Ammon's horn (tissue), 1 donor: ENCODE measurements around the gene BST2.

Experiments
- DNase-seq: peaks from one replicate; pipeline ENCODE4 v3.0.0-alpha.2; 2016; ENCODE audit warnings: low spot score

Gene BST2

GRCh38 chr19:17419621-17420474 lies 14.4 kb upstream of the BST2 start, which contains the start of gene MVB12A:
Gene MVB12A (plus strand): TSS chr19:17420047. CDS start chr19:17420136, 89 bp downstream.
- DNase-seq = peak; percentile 99

- no peak for DNase-seq
These were observed 13.8 kb upstream of the BST2 start for GRCh38 chr19:17419154-17419620.

GRCh38 chr19:17418710-17419109 lies 13.3 kb upstream of the BST2 start:
- DNase-seq = no peak

GRCh38 chr19:17415121-17415520 lies 9.7 kb upstream of the BST2 start:
- DNase-seq = no peak

GRCh38 chr19:17414097-17414496 lies 8.7 kb upstream of the BST2 start:
- no peak for DNase-seq

GRCh38 chr19:17411801-17412200 lies 6.4 kb upstream of the BST2 start:
- DNase-seq = no peak

- no peak for DNase-seq
These were observed 4.6 kb upstream of the BST2 start for GRCh38 chr19:17409990-17410389.

GRCh38 chr19:17406887-17407196 lies 1.4 kb upstream of the BST2 start:
- DNase-seq = no peak

- DNase-seq = peak; percentile 47
These were observed 836 bp upstream of the BST2 start for GRCh38 chr19:17406046-17406886.

GRCh38 chr19:17404621-17405249 lies 695 bp downstream of the BST2 start:
- no peak for DNase-seq

GRCh38 chr19:17404015-17404414 lies 1.4 kb downstream of the BST2 start:
- no peak for DNase-seq

GRCh38 chr19:17402982-17403855 lies 2.2 kb downstream of the BST2 start:
- no peak for DNase-seq

GRCh38 chr19:17401628-17402027 lies 3.8 kb downstream of the BST2 start:
- DNase-seq = no peak

- no peak for DNase-seq
These were observed 6.4 kb downstream of the BST2 start for GRCh38 chr19:17398902-17399527.

GRCh38 chr19:17394891-17395415 lies 10.5 kb downstream of the BST2 start:
- peak; percentile 55 for DNase-seq

GRCh38 chr19:17393914-17394313 lies 11.5 kb downstream of the BST2 start, which contains the start of gene CCDC194:
Gene CCDC194 (minus strand): TSS chr19:17394196. CDS start chr19:17394158, 38 bp downstream.
- DNase-seq = no peak

GRCh38 chr19:17393002-17393401 lies 12.4 kb downstream of the BST2 start:
- DNase-seq = no peak

GRCh38 chr19:17391371-17392151 lies 13.9 kb downstream of the BST2 start:
- DNase-seq = peak; percentile 37

GRCh38 chr19:17390665-17391370 lies 14.6 kb downstream of the BST2 start:
- DNase-seq = peak; percentile 93
